CD4-positive, alpha-beta T cell treated with Interleukin-15 for 1 hour (primary cell): ENCODE measurements around the gene PCDHGA3.
"Not testable (repeated sequence)": the region's sequence is repeated elsewhere in the genome, so short reads cannot be mapped to it uniquely, and the experiment has no call there.

Experiments used
- DNase-seq: peaks from one replicate; pipeline ENCODE4 v3.0.0-alpha.2; 2020

The PCDHGA3 gene

DNA sequence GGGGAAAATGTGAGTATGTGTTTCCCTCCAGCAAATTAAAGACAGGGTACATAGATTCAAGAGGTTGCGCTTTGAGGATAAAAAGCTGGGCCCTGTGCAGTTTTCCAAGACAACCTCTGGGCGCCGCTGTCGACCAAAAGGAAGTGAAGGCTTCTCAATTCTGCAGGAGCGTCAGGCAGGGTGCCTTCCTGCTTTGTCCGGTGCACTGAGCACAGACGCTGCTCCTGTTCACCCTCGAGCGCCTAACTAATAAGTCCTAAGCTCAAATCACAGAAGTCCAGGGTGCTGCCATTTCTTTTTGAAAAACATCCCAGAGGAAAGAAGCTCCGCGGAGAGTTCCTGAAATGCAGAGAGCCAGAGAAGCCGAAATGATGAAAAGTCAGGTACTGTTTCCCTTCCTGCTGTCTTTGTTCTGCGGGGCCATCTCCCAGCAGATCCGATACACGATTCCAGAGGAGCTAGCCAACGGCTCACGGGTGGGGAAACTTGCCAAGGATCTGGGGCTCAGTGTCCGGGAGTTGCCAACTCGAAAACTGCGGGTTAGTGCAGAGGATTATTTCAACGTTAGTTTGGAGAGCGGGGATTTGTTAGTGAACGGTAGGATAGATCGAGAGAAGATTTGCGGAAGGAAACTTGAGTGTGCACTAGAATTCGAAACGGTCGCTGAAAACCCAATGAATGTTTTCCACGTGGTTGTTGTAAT is 6.4 kb downstream of the PCDHGA3 start, which contains the start of gene PCDHGB1:
Gene PCDHGB1, plus strand, starts transcription at position 183 of the 703 bp plus-strand sequence. Its CDS starts 162 bp downstream, at position 345.
- DNase-seq: peak; percentile 20

DNA sequence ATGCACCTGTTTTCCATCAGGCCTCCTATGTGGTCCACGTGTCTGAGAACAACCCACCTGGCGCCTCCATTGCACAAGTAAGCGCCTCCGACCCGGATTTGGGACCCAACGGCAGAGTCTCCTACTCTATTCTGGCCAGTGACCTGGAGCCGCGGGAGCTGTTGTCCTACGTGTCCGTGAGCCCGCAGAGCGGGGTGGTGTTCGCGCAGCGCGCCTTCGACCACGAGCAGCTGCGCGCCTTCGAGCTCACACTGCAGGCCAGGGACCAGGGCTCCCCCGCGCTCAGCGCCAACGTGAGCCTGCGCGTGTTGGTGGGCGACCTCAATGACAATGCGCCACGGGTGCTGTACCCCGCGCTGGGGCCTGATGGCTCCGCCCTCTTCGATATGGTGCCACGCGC is 8.0 kb downstream of the PCDHGA3 start:
- no peak for DNase-seq

DNA sequence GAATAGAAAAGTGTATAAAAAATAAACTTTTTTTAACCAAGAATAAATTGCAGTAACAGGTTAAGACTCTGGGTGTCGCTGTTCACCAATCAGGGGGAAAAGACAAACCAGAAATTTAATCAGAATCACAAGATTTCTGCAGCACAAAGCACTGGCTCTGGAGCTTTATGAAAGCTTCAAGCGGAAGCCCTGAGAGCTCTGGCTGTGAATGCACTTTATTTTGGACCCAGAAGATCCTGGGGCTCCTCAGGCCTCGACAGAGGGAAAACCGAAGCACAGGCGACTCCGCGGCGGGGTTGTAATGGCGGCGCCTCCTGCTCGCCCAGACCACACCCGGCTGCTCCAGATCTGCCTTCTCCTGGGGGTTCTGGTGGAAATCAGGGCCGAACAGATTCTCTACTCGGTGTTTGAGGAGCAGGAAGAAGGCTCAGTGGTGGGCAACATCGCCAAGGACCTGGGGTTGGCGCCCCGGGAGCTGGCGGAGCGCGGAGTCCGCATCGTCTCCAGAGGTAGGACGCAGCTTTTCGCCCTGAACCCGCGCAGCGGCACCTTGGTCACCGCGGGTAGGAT is 11.4 kb downstream of the PCDHGA3 start, which contains the start of gene PCDHGA4:
Gene PCDHGA4, plus strand, starts transcription at position 122 of the 570 bp plus-strand sequence. Its CDS starts 87 bp downstream, at position 209.
- no peak for DNase-seq

DNA sequence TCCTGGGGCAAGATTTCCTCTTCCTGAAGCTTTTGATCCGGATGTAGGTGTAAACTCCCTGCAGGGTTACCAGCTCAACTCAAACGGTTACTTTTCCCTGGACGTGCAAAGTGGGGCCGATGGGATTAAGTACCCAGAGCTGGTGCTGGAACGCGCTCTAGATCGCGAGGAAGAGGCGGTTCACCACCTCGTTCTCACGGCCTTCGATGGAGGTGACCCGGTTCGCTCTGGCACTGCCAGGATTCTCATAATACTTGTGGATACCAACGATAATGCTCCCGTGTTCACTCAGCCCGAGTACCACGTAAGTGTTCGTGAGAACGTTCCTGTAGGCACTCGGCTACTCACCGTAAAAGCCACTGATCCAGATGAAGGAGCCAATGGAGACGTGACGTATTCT is 12.0 kb downstream of the PCDHGA3 start:
- no peak for DNase-seq

DNA sequence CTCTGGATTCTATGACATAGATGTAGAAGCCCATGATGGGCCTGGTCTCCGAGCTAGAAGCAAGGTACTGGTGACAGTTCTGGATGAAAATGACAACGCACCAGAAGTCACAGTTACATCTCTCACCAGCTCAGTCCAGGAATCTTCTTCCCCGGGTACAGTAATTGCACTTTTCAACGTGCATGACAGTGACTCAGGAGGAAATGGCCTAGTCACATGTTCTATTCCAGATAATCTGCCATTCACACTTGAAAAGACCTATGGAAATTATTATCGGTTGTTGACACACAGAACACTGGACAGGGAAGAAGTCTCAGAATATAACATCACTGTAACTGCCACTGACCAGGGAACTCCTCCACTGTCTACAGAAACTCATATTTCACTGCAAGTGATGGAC is 12.5 kb downstream of the PCDHGA3 start:
- DNase-seq: no peak

DNA sequence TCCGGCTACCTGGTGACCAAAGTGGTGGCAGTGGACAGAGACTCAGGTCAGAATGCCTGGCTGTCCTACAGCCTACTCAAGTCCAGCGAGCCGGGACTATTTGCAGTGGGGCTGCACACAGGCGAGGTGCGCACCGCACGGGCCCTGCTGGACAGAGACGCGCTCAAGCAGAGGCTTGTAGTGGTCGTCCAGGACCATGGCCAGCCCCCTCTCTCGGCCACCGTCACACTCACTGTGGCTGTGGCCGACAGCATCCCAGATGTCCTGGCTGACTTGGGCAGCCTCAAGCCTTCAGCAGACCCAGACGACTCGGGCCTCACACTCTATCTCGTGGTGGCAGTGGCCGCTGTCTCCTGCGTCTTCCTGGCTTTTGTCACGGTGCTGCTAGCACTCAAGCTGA is 13.3 kb downstream of the PCDHGA3 start:
- DNase-seq: no peak

DNA sequence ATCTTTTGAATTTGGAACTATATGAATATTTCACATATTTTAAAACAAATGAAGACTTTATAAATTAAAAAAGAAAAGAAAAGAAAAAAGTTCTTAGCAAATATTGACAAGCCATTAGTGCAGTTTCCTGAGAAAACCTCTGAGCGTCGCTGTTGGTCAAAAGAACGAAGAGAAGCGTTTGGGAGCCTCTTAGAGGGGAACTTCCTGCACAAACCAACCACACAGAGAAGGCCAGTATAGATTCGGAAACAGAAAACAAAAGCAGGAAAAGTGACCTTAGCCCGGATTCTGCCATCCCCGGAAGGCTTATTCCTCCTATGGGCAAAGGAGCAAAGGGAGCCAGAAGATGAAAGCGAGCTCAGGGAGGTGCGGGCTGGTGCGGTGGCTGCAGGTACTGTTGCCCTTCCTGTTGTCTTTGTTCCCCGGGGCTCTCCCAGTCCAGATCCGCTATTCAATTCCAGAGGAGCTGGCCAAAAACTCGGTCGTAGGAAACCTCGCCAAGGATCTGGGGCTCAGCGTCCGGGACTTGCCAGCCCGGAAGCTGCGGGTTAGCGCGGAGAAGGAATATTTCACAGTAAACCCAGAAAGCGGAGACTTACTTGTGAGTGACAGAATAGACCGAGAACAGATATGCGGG is 16.3 kb downstream of the PCDHGA3 start, which contains the start of gene PCDHGB2:
Gene PCDHGB2, plus strand, starts transcription at position 205 of the 637 bp plus-strand sequence. Its CDS starts 142 bp downstream, at position 347.
- no peak for DNase-seq

DNA sequence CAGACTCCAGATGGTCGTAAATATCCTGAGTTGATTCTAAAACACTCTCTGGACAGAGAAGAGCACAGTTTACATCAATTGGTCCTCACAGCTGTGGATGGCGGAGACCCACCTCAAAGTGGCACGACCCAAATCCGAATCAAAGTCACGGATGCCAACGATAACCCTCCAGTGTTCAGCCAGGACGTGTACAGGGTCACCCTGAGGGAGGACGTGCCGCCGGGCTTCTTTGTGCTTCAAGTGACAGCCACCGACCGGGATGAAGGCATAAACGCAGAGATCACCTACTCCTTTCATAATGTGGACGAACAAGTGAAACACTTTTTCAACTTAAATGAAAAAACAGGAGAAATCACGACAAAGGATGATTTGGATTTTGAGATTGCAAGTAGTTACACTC is 17.1 kb downstream of the PCDHGA3 start:
- no peak for DNase-seq

DNA sequence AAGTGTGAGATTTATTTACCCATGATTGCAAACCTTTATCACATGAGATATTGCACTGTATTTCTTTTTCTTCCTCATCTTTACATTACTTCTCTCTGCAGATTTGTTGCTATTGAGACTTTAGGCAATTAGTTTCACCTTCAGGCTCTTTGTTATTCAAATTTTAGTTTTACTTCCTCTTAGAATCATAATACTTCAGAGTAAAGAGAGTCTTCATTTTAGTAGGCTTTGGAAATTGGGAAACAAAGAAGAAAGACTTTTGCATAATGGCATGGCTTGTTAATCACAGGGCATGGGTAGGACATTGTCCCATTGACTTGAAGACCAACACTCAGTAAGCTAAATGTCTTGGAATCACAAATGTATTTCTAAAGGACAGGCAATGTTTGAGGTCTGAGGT is 19.1 kb downstream of the PCDHGA3 start:
- no peak for DNase-seq

DNA sequence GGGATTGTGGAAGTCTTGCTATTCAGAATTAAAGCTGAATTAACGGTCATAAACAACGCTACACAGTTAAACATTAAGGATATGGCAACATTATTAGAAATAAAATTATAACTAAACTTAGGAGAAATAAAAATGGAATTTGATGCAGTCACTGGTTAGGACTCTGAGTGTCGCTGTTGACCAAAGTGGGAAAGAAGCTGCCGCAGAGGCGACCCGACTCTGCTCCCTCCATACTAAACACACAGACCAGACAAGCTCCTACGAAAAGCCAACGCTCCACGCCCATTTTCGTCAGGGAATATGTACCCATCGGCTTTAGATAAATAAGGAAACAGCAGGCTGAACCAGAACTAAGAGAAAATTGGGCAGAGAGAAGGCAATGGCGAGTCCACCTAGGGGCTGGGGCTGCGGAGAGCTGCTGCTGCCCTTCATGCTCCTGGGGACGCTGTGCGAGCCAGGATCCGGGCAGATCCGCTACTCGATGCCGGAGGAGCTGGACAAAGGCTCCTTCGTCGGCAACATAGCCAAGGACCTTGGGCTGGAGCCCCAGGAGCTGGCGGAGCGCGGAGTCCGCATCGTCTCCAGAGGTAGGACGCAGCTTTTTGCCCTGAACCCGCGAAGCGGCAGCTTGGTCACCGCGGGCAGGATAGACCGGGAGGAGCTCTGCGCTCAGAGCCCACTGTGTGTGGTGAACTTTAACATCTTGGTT is 20.5 kb downstream of the PCDHGA3 start, which contains the start of gene PCDHGA5:
Gene PCDHGA5, plus strand, starts transcription at position 211 of the 709 bp plus-strand sequence. Its CDS starts 169 bp downstream, at position 380.
- no peak for DNase-seq

DNA sequence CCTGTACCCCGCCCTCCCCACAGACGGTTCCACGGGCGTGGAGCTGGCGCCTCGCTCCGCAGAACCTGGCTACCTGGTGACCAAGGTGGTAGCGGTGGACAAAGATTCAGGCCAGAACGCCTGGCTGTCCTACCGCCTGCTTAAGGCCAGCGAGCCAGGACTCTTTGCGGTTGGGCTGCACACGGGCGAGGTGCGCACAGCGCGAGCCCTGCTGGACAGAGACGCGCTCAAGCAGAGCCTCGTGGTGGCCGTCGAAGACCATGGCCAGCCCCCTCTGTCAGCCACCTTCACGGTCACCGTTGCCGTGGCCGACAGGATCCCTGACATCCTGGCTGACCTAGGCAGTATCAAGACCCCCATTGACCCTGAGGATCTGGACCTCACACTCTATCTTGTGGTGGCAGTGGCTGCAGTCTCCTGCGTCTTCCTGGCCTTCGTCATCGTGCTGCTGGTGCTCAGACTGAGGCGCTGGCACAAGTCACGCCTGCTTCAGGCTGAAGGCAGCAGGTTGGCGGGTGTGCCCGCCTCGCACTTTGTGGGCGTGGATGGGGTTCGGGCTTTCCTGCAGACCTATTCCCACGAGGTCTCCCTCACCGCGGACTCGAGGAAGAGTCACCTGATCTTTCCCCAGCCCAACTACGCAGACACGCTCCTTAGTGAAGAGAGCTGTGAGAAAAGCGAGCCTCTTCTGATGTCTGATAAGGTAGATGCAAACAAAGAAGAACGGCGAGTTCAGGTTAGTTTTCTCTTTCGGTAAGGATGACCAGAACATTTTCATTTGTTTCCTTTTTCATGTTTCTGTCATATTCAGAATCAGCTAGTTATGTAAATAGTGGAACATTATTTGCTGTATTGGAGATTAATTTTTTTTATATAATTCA is 22.6 kb downstream of the PCDHGA3 start:
- DNase-seq: no peak

DNA sequence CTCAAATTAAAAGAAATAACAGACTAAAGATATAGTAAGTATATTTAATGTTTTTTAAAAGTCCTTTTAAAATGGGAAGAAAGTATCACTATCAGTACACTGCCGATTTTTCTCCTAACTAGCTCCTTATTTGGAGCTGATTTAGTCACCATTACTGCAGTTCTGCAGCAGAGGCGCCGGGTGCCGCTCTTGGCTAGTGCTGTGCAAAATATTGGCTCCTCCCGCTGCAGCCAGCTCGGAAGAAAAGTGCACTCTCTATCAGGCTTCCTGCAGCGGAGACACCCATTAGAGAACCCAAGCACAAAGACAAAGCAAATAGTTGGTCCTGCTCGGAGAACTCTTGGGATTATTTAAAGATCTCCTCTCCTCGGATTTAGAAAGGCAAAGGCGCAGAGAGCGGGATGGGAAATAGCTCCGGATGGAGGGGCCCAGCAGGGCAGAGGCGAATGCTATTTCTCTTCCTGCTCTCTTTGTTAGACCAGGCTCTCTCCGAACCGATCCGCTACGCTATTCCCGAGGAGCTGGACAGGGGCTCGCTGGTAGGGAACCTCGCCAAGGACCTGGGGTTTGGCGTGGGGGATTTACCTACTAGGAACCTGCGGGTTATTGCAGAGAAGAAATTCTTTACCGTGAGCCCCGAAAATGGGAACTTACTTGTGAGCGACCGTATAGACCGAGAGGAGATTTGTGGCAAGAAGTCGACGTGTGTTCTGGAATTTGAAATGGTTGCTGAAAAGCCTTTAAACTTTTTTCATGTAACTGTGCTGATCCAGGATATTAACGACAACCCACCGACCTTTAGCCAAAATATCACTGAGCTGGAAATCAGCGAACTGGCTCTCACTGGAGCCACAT is 26.6 kb downstream of the PCDHGA3 start, which contains the start of gene PCDHGB3:
Gene PCDHGB3, plus strand, starts transcription at position 249 of the 855 bp plus-strand sequence. Its CDS starts 153 bp downstream, at position 402.
- DNase-seq: peak; percentile 33

DNA sequence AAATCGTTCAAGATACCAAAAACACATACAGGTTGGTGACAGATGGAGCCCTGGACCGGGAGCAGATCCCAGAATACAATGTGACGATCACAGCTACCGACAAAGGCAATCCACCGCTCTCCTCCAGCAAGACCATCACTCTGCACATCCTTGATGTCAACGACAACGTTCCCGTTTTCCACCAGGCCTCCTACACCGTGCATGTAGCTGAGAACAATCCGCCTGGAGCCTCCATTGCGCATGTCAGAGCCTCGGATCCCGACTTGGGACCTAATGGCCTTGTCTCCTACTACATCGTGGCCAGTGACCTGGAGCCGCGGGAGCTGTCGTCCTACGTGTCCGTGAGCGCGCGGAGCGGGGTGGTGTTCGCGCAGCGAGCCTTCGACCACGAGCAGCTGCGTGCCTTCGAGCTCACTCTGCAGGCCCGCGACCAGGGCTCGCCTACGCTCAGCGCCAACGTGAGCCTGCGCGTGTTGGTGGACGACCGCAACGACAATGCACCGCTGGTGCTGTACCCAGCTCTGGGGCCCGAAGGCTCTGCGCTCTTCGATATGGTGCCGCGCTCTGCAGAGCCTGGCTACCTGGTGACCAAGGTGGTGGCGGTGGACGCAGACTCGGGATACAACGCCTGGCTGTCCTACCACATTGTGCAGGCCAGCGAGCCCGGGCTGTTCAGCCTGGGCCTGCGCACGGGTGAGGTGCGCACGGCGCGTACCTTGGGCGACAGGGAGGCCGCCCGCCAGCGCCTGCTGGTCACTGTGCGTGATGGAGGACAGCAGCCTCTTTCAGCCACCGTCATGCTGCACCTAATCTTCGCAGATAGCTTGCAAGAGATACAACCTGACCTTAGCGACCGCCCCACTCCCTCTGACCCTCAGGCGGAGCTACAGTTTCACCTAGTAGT is 28.2 kb downstream of the PCDHGA3 start:
- no peak for DNase-seq

DNA sequence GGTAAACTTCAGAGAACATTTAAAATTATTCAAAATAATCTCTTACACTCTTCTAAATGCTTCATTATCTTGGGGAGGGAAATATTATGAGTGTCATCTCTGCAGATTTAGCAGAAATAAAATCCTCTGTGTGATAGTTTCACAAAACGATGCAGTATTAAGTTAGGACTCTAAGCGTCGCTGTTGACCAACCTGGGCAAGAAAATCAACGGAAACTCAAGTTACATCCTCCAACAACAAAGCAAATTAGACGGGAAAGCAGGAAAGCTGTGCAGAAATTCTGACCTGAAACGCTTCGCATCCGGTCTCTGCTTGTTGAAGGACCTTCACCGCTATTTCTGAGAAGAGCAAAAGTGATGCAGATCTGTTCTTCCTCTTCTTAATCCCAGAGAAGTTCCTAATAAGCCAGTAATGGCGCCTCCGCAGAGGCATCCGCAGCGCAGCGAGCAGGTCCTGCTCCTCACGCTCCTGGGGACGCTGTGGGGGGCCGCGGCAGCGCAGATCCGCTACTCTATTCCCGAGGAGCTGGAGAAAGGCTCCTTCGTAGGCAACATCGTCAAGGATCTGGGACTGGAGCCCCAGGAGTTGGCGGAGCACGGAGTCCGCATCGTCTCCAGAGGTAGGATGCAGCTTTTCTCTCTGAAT is 30.2 kb downstream of the PCDHGA3 start, which contains the start of gene PCDHGA6:
Gene PCDHGA6, plus strand, starts transcription at position 219 of the 645 bp plus-strand sequence. Its CDS starts 193 bp downstream, at position 412.
- no peak for DNase-seq

DNA sequence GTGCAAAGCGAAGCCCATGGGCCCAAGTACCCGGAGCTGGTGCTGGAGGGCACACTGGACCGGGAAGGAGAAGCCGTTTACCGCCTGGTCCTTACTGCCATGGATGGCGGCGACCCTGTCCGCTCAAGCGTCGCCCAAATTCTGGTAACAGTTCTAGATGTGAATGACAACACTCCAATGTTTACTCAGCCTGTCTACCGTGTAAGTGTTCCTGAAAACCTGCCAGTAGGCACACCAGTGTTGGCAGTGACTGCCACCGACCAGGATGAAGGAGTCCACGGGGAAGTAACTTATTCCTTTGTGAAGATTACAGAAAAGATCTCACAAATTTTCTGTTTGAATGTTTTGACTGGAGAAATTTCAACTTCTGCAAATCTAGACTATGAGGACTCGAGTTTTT is 31.0 kb downstream of the PCDHGA3 start:
- DNase-seq: no peak

DNA sequence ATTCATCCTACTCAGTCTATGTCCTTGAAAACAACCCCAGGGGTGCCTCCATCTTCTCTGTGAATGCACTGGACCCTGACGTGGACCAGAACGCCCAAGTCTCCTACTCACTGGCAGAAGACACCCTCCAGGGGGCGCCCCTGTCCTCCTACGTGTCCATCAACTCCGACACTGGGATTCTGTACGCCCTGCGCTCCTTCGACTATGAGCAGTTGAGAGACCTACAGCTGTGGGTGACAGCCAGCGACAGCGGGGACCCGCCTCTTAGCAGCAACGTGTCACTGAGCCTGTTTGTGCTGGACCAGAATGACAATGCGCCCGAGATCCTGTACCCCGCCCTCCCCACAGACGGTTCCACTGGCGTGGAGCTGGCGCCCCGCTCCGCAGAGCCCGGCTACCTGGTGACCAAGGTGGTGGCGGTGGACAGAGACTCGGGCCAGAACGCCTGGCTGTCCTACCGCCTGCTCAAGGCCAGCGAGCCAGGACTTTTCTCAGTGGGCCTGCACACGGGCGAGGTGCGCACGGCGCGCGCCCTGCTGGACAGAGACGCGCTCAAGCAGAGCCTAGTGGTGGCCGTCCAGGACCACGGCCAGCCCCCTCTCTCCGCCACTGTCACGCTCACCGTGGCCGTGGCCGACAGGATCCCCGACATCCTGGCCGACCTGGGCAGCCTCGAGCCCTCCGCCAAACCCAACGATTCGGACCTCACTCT is 32.0 kb downstream of the PCDHGA3 start:
- DNase-seq: not testable (repeated sequence)

DNA sequence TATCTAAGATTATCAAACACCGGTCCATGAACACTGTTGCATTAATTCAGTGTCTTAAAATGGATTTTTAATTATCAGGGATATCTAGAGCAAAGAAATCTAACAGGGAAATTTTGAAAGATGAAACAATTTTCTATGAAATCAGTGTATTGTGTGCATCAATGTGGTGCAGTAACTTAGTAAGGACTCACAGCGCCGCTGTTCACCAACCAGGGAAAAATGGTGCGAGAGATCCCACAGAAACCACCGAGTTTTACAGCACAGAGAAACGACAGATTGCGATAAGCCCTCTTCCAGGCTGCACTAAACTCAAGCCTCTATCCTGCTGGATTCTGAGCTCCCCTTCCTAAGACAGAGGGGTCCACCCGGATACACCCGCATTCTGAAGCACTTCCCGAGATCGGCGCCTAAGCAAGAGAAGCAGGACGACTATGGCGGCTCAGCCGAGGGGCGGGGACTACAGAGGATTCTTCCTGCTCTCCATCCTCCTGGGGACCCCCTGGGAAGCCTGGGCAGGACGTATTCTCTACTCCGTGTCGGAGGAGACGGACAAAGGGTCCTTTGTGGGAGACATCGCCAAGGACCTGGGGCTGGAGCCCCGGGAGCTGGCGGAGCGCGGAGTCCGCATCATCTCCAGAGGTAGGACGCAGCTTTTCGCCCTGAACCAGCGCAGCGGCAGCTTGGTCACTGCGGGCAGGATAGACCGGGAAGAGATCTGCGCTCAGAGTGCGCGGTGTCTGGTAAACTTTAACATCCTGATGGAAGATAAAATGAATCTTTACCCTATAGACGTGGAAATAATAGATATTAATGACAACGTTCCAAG is 39.1 kb downstream of the PCDHGA3 start, which contains the start of gene PCDHGA7:
Gene PCDHGA7, plus strand, starts transcription at position 274 of the 826 bp plus-strand sequence. Its CDS starts 158 bp downstream, at position 432.
- no peak for DNase-seq
